Hematopoietic multipotent progenitor cell treated with erythropoietin and hydrocortisone succinate and interleukin-3 and kit ligand, for 8 days (in vitro differentiated cells): ENCODE data around the gene IMMP2L.
A peak's percentile ranks its signal among the peaks of the same experiment; 100 is the strongest.
"Not testable (repeated sequence)": the region's sequence is repeated elsewhere in the genome, so short reads cannot be mapped to it uniquely, and the experiment has no call there.

Source experiments
- DNase-seq: peaks from one replicate; pipeline ENCODE4 v3.0.0-alpha.2; 2015

IMMP2L gene

GRCh38 chr7:111255576-111255975 lies 306.7 kb downstream of the IMMP2L start:
- DNase-seq: peak; percentile 49

- DNase-seq: not testable (repeated sequence)
Measured at GRCh38 chr7:111251365-111251764, 310.9 kb downstream of the IMMP2L start.

GRCh38 chr7:111249807-111250206 lies 312.5 kb downstream of the IMMP2L start:
- DNase-seq: not testable (repeated sequence)

GRCh38 chr7:111242141-111242755 lies 320.0 kb downstream of the IMMP2L start:
- DNase-seq: no peak

- DNase-seq: no peak
Measured at GRCh38 chr7:111240371-111240770, 321.9 kb downstream of the IMMP2L start.

- DNase-seq: peak; percentile 38
Measured at GRCh38 chr7:111239437-111239836, 322.9 kb downstream of the IMMP2L start.

- no peak for DNase-seq
Measured at GRCh38 chr7:111238886-111239285, 323.4 kb downstream of the IMMP2L start.

- no peak for DNase-seq
Measured at GRCh38 chr7:111235709-111236108, 326.6 kb downstream of the IMMP2L start.

- DNase-seq: no peak
Measured at GRCh38 chr7:111232249-111233084, 329.8 kb downstream of the IMMP2L start.

GRCh38 chr7:111229916-111230315 lies 332.4 kb downstream of the IMMP2L start:
- DNase-seq: no peak

- no peak for DNase-seq
Measured at GRCh38 chr7:111229181-111229740, 333.0 kb downstream of the IMMP2L start.

GRCh38 chr7:111228437-111228836 lies 333.9 kb downstream of the IMMP2L start:
- DNase-seq: no peak

GRCh38 chr7:111226800-111227199 lies 335.5 kb downstream of the IMMP2L start:
- DNase-seq: no peak

GRCh38 chr7:111224354-111225231 lies 337.7 kb downstream of the IMMP2L start:
- peak; percentile 8 for DNase-seq

- DNase-seq: peak; percentile 85
Measured at GRCh38 chr7:111223802-111224253, 338.5 kb downstream of the IMMP2L start.

- DNase-seq: no peak
Measured at GRCh38 chr7:111215550-111215949, 346.7 kb downstream of the IMMP2L start.

- DNase-seq: no peak
Measured at GRCh38 chr7:111212857-111213523, 349.3 kb downstream of the IMMP2L start.

GRCh38 chr7:111210996-111211395 lies 351.3 kb downstream of the IMMP2L start:
- no peak for DNase-seq

GRCh38 chr7:111210043-111210442 lies 352.2 kb downstream of the IMMP2L start:
- no peak for DNase-seq

GRCh38 chr7:111205251-111205650 lies 357.0 kb downstream of the IMMP2L start:
- no peak for DNase-seq

GRCh38 chr7:111202321-111202720 lies 360.0 kb downstream of the IMMP2L start:
- DNase-seq: no peak

GRCh38 chr7:111199643-111200042 lies 362.6 kb downstream of the IMMP2L start:
- DNase-seq: no peak
